GM19468 (cell line): ENCODE results near the gene FRMD8.

Source experiments
- ATAC-seq: cut with Tn5 transposase; IDR thresholded peaks from one replicate; pipeline ENCODE4 v1.9.1; 2021; ENCODE audit warnings: mild to moderate bottlenecking, moderate library complexity, moderate number of reproducible peaks; ENCODE audit not compliant: unreplicated experiment; ENCODE audit errors: extremely low read depth

FRMD8 gene

DNA sequence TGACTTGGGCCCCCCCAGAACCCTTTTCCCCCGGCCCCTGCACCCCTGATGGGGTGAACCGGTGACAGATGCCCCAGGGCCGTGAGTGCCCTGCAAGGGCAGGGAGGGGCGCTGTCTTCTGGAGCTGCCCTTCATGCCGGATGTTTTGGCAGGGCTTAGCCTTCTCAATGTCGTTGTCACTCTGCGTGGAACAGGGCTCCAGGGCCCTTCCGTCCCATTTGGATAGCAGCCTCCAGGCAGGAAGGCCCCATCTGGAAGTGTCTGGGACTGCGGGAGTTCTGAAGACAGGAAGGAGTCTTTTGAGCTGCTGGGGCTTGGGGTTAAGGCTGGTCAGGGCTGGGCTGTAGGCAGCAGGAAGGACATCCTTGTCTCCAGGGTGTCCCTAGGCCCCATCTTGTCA is 4.6 kb downstream of the FRMD8 start:
- no peak for ATAC-seq

- no peak for ATAC-seq
Observed at GRCh38 chr11:65392186-65392829, 5.9 kb downstream of the FRMD8 start.

GRCh38 chr11:65392899-65393298 is 6.5 kb downstream of the FRMD8 start:
- ATAC-seq: no peak

GRCh38 chr11:65393513-65394079 is 7.2 kb downstream of the FRMD8 start:
- ATAC-seq: no peak

- ATAC-seq: no peak
Observed at GRCh38 chr11:65394125-65394536, 7.7 kb downstream of the FRMD8 start.

- no peak for ATAC-seq
Observed at GRCh38 chr11:65395961-65396530, 9.6 kb downstream of the FRMD8 start.

DNA sequence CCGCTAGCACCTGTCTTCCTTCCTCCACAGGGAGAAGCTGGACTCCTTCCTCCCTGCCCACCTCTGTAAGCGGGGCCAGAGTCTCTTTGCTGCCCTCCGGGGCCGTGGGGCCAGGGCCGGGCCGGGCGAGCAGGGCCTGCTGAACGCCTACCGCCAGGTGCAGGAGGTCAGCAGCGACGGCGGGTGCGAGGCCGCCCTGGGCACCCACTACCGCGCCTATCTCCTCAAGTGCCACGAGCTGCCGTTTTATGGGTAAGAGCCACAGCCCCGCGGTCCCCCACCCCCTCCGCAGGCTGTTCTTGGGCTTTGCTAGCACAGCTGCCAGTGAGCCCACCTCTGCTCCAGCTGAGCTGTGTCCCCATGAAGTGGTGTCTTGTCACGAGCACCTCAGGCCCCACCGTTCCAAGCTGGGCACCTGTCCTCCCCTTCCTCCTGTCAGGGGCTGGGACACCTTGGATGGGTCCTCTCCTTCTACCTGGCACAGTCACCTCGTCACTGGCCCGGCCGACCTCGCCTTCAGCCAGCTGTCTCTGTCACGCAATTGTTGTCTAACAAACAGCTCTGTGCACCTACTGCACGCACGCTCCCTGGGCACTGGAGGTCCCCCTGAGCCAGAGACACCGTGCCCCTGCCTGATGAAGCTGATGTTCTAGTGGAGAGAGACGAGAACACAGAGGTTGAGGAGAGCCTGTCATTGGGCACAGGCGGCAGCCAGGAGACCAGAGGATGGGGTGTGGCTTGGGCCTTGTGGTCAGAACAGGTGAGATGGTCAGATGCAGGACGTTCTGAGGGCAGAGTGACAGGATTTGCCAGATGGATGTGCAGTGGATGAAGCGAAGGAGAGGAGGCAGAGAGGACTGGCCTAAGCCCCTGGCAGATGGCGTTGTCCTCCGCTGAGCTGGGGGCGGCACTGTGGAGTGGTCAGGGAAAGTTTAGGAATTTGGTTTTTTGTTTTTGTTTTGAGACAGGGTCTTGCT is 10.6 kb downstream of the FRMD8 start:
- no peak for ATAC-seq

DNA sequence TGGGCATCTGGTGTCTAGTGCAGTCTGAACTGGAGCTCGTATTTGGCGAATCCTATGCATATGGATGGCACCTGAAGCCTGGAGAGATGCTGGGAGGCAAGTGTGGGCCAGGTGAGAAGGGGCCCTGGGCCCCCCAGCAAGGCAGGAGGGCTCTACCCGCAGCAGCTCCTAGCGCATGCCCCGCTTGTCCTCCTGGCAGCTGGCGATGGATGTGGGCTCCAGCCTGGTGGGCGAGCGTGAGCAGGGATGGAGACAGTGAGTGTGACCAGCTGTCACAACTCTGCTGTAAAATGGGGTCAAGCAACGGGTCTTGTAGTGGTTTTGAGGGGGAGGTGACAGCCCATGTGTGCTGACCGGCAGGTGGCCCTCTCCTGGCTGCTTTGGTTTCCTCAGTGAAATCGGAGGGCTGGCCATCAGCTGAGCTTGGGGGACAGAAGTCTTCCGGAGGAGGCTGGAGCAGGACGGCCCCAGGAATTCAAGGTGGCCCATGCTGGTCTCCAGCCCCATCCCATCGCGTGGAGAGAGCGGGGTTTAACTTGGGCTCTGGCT is 12.0 kb downstream of the FRMD8 start:
- ATAC-seq: no peak

GRCh38 chr11:65399249-65399648 is 12.8 kb downstream of the FRMD8 start:
- no peak for ATAC-seq

GRCh38 chr11:65399845-65400244 is 13.4 kb downstream of the FRMD8 start:
- no peak for ATAC-seq

- ATAC-seq: no peak
Observed at GRCh38 chr11:65400307-65401072, 14.1 kb downstream of the FRMD8 start.

DNA sequence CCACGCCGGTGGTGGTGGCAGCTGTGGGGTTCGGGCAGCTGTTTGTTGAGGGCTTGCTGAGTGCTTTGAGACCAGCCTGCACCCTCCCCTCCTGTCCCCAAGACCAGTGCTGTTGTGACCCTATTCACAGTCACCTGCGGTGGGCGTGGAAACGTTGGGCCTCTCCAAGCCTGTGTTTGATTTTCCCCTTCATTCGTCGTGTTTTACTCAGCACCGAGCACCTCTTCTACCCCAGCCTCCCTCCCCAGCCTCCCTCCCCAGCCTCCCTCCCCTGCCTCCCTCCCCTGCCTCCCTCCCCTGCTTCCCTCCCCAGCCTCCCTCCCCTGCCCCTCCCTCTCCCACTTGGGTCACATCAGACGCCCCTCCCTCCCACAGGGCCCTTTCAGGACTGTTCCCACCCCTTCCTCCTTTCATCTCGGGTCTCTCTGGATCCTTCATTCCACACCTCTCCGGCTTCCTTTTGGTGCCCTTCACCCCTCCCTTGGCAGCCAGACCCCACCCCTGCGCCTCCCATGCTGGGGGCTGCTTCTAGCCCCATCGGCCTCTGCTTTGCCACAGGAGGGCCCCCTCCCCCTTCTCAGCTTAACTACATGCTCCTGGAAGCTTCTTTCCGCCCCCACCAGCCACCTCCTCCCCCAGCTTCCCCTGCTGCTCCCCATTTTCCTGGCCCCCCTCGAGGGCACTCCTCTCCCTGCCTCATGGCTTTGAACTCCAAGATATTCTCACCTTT is 14.8 kb downstream of the FRMD8 start:
- ATAC-seq: no peak

- no peak for ATAC-seq
Observed at GRCh38 chr11:65401803-65402248, 15.4 kb downstream of the FRMD8 start.

DNA sequence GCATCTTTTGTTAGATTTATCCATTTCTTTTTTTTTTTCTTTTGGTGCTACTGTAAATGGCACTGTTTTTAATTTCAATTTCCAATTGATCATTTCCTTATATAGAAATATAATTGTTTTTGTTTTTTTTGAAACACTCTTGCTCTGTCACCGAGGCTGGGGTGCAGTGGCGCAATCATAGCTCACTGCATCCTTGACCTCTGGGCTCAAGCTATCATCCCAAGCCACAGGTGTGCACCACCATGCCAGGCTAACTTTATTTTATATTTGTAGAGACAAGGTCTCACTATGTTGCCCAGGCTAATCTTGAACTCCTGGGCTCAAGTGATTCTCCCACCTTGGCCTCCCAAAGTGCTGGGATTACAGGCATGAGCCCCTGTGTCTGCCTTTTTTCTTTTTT is 16.4 kb downstream of the FRMD8 start:
- no peak for ATAC-seq

GRCh38 chr11:65403607-65404121 is 17.2 kb downstream of the FRMD8 start:
- no peak for ATAC-seq

GRCh38 chr11:65404210-65404609 is 17.8 kb downstream of the FRMD8 start:
- ATAC-seq: no peak

DNA sequence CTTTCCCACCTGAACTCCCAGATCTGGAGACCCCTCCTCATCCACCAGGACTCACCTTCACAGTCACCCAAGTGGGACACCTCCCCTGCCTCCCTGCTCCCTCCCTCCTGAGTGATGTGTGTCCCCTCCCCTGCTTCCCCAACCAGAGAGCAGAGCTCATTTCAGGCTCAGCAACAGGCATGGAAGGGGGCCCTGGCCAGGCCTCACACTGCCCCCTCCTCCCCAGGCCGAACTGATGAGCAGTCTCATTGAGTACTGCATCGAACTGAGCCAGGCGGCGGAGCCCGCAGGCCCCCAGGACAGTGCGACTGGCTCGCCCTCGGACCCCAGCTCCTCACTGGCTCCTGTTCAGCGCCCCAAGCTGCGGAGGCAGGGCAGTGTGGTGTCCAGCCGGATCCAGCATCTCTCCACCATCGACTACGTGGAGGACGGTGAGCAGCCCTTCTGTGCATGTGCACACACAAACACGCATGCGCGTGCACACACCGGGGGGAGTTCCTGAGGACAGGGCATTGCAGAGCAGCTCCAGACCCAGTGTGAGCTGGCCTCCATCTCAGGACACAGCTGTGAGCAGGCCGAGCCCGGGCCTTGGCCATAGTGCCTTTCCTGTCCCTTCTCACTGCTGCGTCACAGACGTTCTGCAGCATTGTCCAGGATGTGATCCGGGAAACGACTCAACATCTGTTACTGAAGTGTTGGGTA is 18.4 kb downstream of the FRMD8 start:
- no peak for ATAC-seq
